ENCODE measurements around the gene EIF5B. TPM values are rescaled to one million over a fixed set of nuclear protein-coding genes. Genes with fewer than 3 reads are reported as not detected.

The EIF5B gene
- total RNA-seq, 1 donor from 2014 or later, result 65.6 TPM

DNA sequence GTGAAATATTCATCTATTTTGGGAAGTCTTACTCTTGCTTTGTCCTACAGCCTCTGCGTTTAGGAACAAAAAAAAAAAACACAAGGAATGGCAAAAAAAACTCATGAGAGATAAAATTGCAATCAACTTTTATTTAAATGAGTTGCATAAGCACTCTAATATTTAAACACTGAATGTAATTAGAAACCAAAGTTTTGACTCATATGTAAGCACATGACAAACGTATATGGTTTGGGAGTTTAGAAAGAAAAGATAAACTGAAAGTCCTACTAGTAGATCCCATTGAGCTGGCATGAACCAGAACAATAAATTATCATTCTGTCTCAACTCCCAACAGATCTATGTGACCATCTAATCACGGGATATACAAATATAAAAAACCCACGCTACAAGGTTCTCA is 107.9 kb downstream of the EIF5B start:
- Mint-ChIP-seq H3K4me1 (ENCODE audit: low read depth, unreplicated experiment) (peaks cover 7% of the 10 kb centered on the region), H3K27ac (ENCODE audit: unreplicated experiment) (no peak overlapping the region), H3K36me3 (ENCODE audit: low read depth, unreplicated experiment) (peaks cover 4% of the 10 kb centered on the region), H3K4me3 (ENCODE audit: unreplicated experiment) (no peak overlapping the region), H3K27me3 (ENCODE audit: low read depth, unreplicated experiment) (no peaks in the 10 kb centered on the region), H3K9me3 (ENCODE audit: unreplicated experiment) (no peaks in the 10 kb centered on the region)
- Histone ChIP-seq H3K4me2 (ENCODE audit: low read length) (no peak overlapping the region), H2AFZ (ENCODE audit: low read depth, low read length) (no peak overlapping the region), H3K9ac (ENCODE audit: low read length) (no peak overlapping the region), H3K79me2 (ENCODE audit: insufficient read depth, low read length) (peaks cover 29% of the 10 kb centered on the region), H3K4me1 (ENCODE audit: insufficient read depth, low read length) (no peaks in the 10 kb centered on the region), H4K20me1 (ENCODE audit: insufficient read depth, low read length) (peaks cover 13% of the 10 kb centered on the region), H3K36me3 (ENCODE audit: insufficient read depth, low read length) (no peaks in the 10 kb centered on the region), H3K9me3 (ENCODE audit: insufficient read depth, low read depth, low read length) (no peaks in the 10 kb centered on the region), H3K27me3 (ENCODE audit: insufficient read depth, low read length) (no peaks in the 10 kb centered on the region), H3K4me3 (ENCODE audit: insufficient read depth, low read depth, low read length) (no peak overlapping the region), H3K27ac (ENCODE audit: low read depth, low read length) (no peak overlapping the region)
- no peak for DNase-seq (ENCODE audit: low read depth)
- no peak for FAIRE-seq
- TF ChIP-seq CTCF (IDR thresholded peaks at IDR 0.05; ENCODE audit: insufficient read depth, low read depth, low read length), result no peak
- TF ChIP-seq EZH2 (IDR thresholded peaks at IDR 0.05; ENCODE audit: insufficient read depth, low read length), result no peak

DNA sequence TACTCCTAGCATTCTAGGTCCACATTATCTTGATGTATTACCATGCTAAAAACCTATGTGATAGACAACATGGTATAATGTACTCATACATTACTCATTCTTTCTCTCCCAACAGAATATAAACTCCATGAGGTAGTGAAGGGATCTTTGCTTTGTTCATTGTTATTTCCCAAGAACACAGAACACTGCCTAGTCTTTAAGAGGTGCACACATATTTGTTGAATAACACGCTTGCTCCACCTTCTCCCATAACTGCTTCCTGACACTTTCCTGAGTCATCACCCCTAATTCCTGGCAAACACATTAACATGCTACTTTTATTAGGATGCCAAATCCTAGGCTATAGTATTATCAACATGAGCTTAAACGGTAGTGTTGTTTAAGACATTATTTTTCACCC is 111.4 kb downstream of the EIF5B start:
- peak; percentile 45 for FAIRE-seq

More for the DNA sequence above, 111.4 kb downstream of the EIF5B start:
- Histone ChIP-seq H3K36me3 (ENCODE audit: insufficient read depth, low read length) (no peaks in the 10 kb centered on the region), H3K9ac (ENCODE audit: low read length) (no peak overlapping the region), H3K4me3 (ENCODE audit: insufficient read depth, low read depth, low read length) (no peak overlapping the region), H4K20me1 (ENCODE audit: insufficient read depth, low read length) (peaks cover 13% of the 10 kb centered on the region), H2AFZ (ENCODE audit: low read depth, low read length) (no peak overlapping the region), H3K4me2 (ENCODE audit: low read length) (peak overlapping the region; percentile 2), H3K4me1 (ENCODE audit: insufficient read depth, low read length) (no peaks in the 10 kb centered on the region), H3K27me3 (ENCODE audit: insufficient read depth, low read length) (no peaks in the 10 kb centered on the region), H3K9me3 (ENCODE audit: insufficient read depth, low read depth, low read length) (no peaks in the 10 kb centered on the region), H3K27ac (ENCODE audit: low read depth, low read length) (no peak overlapping the region), H3K79me2 (ENCODE audit: insufficient read depth, low read length) (peaks cover 52% of the 10 kb centered on the region)
- Mint-ChIP-seq H3K27ac (ENCODE audit: unreplicated experiment) (no peak overlapping the region), H3K36me3 (ENCODE audit: low read depth, unreplicated experiment) (peaks cover 4% of the 10 kb centered on the region), H3K4me1 (ENCODE audit: low read depth, unreplicated experiment) (peaks cover 7% of the 10 kb centered on the region), H3K27me3 (ENCODE audit: low read depth, unreplicated experiment) (no peaks in the 10 kb centered on the region), H3K4me3 (ENCODE audit: unreplicated experiment) (no peak overlapping the region), H3K9me3 (ENCODE audit: unreplicated experiment) (no peaks in the 10 kb centered on the region)
- no peak for TF ChIP-seq EZH2 (IDR thresholded peaks at IDR 0.05; ENCODE audit: insufficient read depth, low read length)
- no peak for TF ChIP-seq CTCF (IDR thresholded peaks at IDR 0.05; ENCODE audit: insufficient read depth, low read depth, low read length)
- peak; percentile 70 for DNase-seq (ENCODE audit: low read depth)

Data from astrocyte (in vitro differentiated cells and primary cell).